Measurements from ENCODE around the gene BCS1L.

Gene BCS1L

GRCh38 chr2:218626369-218626768 lies 33.1 kb upstream of the BCS1L start:
- DNase-seq = no peak
- TF ChIP-seq EZH2 (optimal IDR thresholded peaks at IDR 0.05; ENCODE audit: low read depth, low read length) = no peak
- no peak for TF ChIP-seq CTCF (IDR thresholded peaks at IDR 0.05; ENCODE audit: low read length)
- no peak for TF ChIP-seq EZH2phosphoT487 (IDR thresholded peaks at IDR 0.05; ENCODE audit: low read length)
- no peak overlapping the region for H3K4me2 ChIP-seq (ENCODE audit: low read depth, low read length)
- no peaks in the 10 kb centered on the region for H3K27me3 ChIP-seq (replicated peaks; ENCODE audit: insufficient read depth, low read length)
- no peak overlapping the region for H3K4me3 ChIP-seq (ENCODE audit: low read length)
- no peaks in the 10 kb centered on the region for H3K4me1 ChIP-seq (ENCODE audit: low read length)
- H3K36me3 ChIP-seq (replicated peaks; ENCODE audit: insufficient read depth, low read length) = no peaks in the 10 kb centered on the region
- H3K9ac ChIP-seq (ENCODE audit: low read length) = no peak overlapping the region
- H4K20me1 ChIP-seq (ENCODE audit: insufficient read depth, low read length) = no peaks in the 10 kb centered on the region
- H3K27ac ChIP-seq (ENCODE audit: low read length) = no peak overlapping the region
- H3F3A ChIP-seq (ENCODE audit: insufficient read depth, low read length) = no peaks in the 10 kb centered on the region
- no peaks in the 10 kb centered on the region for H3K9me2 ChIP-seq (replicated peaks; ENCODE audit: insufficient read depth, low read length)
- no peaks in the 10 kb centered on the region for H3K79me2 ChIP-seq (ENCODE audit: low read length)
- H2AFZ ChIP-seq (ENCODE audit: low read length) = no peak overlapping the region
- H3K9me3 ChIP-seq (replicated peaks; ENCODE audit: insufficient read depth, low read length) = no peaks in the 10 kb centered on the region

- H3K4me2 ChIP-seq (ENCODE audit: low read depth, low read length) = no peak overlapping the region
- no peak overlapping the region for H3K9ac ChIP-seq (ENCODE audit: low read length)
- H3K27me3 ChIP-seq (replicated peaks; ENCODE audit: insufficient read depth, low read length) = no peaks in the 10 kb centered on the region
- H3K4me1 ChIP-seq (ENCODE audit: low read length) = no peaks in the 10 kb centered on the region
- no peak for DNase-seq
- no peak overlapping the region for H2AFZ ChIP-seq (ENCODE audit: low read length)
- H3K9me2 ChIP-seq (replicated peaks; ENCODE audit: insufficient read depth, low read length) = no peaks in the 10 kb centered on the region
- no peaks in the 10 kb centered on the region for H3K36me3 ChIP-seq (replicated peaks; ENCODE audit: insufficient read depth, low read length)
- H3K79me2 ChIP-seq (ENCODE audit: low read length) = no peaks in the 10 kb centered on the region
- H3F3A ChIP-seq (ENCODE audit: insufficient read depth, low read length) = no peaks in the 10 kb centered on the region
- H3K4me3 ChIP-seq (ENCODE audit: low read length) = no peak overlapping the region
- H3K27ac ChIP-seq (ENCODE audit: low read length) = no peak overlapping the region
- no peaks in the 10 kb centered on the region for H3K9me3 ChIP-seq (replicated peaks; ENCODE audit: insufficient read depth, low read length)
- H4K20me1 ChIP-seq (ENCODE audit: insufficient read depth, low read length) = no peaks in the 10 kb centered on the region
- TF ChIP-seq EZH2 (optimal IDR thresholded peaks at IDR 0.05; ENCODE audit: low read depth, low read length) (no peak), CTCF (IDR thresholded peaks at IDR 0.05; ENCODE audit: low read length) (no peak), EZH2phosphoT487 (IDR thresholded peaks at IDR 0.05; ENCODE audit: low read length) (no peak)
Observed at GRCh38 chr2:218627939-218628338, 31.5 kb upstream of the BCS1L start.

GRCh38 chr2:218631837-218632236 lies 27.6 kb upstream of the BCS1L start:
- Histone ChIP-seq H3K9me2 (replicated peaks; ENCODE audit: insufficient read depth, low read length) (no peaks in the 10 kb centered on the region), H3K79me2 (ENCODE audit: low read length) (no peaks in the 10 kb centered on the region), H3K4me2 (ENCODE audit: low read depth, low read length) (no peak overlapping the region), H3K36me3 (replicated peaks; ENCODE audit: insufficient read depth, low read length) (no peaks in the 10 kb centered on the region; the same call in 1 of the 2 replicates), H3K27me3 (replicated peaks; ENCODE audit: insufficient read depth, low read length) (no peaks in the 10 kb centered on the region), H3F3A (ENCODE audit: insufficient read depth, low read length) (no peaks in the 10 kb centered on the region), H3K27ac (ENCODE audit: low read length) (no peak overlapping the region), H4K20me1 (ENCODE audit: insufficient read depth, low read length) (no peaks in the 10 kb centered on the region), H3K4me3 (ENCODE audit: low read length) (no peak overlapping the region), H3K4me1 (ENCODE audit: low read length) (no peaks in the 10 kb centered on the region), H3K9ac (ENCODE audit: low read length) (no peak overlapping the region), H2AFZ (ENCODE audit: low read length) (no peak overlapping the region), H3K9me3 (replicated peaks; ENCODE audit: insufficient read depth, low read length) (no peaks in the 10 kb centered on the region)
- no peak for TF ChIP-seq CTCF (IDR thresholded peaks at IDR 0.05; ENCODE audit: low read length)
- no peak for TF ChIP-seq EZH2 (optimal IDR thresholded peaks at IDR 0.05; ENCODE audit: low read depth, low read length)
- no peak for TF ChIP-seq EZH2phosphoT487 (IDR thresholded peaks at IDR 0.05; ENCODE audit: low read length)
- DNase-seq = no peak
